GM21528 (cell line): ENCODE results near the gene CASP8.
"Not testable (repeated sequence)": the region's sequence is repeated elsewhere in the genome, so short reads cannot be mapped to it uniquely, and the experiment has no call there.

Experiments used
- ATAC-seq: cut with Tn5 transposase; IDR thresholded peaks from one replicate; pipeline ENCODE4 v1.9.1; 2021; ENCODE audit warnings: mild to moderate bottlenecking, moderate library complexity; ENCODE audit not compliant: unreplicated experiment, low FRiP score

Gene CASP8

DNA sequence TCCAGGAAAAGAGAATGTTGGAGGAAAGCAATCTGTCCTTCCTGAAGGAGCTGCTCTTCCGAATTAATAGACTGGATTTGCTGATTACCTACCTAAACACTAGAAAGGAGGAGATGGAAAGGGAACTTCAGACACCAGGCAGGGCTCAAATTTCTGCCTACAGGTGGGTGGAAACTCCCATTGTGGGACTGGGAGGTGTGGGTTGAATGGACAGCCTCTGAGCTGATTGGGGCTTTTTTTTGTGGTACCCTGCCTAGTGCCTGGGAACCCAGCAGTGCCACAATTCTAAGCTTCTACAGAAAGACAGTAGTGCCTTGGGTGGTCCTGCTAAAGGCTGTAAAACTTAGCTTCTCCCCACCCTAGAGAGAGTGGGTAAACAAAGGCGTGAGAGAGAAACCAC lies 6.3 kb downstream of the CASP8 start:
- ATAC-seq: no peak

DNA sequence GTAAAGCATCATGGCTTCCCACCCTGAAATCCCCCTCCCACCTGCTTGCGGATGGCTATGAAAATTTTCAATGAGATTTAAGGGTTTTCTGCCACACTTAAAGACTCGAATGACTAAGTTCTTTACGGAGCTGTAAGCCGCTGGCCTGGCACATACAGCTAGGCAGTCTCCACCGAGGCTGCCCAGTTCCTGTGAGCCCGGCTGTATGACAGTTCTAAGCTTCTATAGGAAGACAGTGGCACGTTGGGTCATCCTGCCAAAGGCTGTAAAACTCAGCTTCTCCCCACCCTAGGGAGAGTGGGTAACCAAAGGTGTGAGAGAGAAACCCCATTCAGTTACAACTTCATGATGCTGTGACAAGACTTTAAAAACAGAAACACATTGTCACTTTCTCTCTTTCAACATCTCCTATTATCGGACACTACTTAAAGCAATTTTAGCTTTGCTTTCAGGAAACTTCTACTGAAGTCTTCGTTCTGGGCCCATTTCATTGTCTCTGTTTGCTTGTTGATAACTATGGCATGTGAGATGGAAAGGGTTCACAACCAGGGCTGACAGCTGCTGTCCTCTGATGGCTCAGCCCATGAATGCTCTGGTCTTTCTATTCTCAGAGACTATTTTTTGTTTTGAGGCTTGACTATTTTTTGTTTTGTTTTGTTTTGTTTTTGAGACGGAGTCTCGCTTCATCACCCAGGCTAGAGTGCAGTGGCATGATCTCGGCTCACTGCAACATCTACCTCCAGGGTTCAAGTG lies 7.1 kb downstream of the CASP8 start:
- no peak for ATAC-seq

DNA sequence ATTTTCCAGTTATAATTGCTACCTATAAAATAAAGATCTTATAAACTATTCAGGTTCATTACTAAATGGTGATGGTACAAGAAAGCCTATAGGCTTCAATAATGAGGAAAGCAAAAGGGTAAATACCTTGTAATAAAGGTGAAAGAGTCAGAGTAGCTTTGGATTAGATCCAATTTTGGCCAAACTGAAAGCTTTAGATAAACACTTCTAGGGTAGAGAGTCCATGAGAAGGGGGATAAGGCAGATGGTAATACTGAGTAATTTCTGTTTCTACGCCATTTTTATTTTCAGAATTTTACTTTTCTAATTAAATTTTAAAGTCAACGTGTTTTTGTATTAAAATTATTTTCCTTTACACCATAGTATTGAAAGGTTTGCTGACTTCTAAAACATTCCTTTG lies 9.4 kb downstream of the CASP8 start:
- no peak for ATAC-seq

- ATAC-seq: no peak
These were observed 10.1 kb downstream of the CASP8 start for GRCh38 chr2:201270293-201271001.

- no peak for ATAC-seq
These were observed 11.6 kb downstream of the CASP8 start for GRCh38 chr2:201271917-201272316.

DNA sequence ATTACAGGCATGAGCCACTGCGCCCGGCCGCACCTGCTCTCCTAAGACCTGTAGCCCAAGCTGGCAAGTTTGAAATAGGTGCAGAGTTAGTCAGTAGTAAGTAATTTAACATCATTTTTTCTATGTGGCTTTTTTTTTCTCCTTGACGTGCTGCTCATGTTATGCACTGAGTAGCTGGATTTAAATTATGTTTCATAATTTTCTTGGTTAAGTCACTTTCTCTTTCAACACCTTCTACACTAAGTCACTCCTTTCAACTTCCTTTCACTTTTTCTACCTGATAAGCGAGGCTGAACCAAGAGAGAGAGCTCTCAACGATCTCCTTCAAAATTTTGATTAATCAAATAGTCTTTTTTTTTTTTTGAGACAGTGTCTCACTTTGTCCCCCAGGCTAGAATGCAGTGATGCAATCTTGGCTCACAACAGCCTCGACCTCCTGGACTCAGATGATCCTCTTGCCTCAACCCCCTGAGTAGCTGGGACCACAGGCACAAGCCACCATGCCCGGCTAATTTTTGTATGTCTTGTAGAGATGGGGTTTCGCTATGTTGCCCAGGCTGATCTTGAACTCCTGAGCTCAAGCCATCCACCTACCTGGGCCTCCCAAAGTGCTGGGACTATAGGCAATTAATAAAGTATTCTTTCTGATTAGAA lies 13.1 kb downstream of the CASP8 start:
- no peak for ATAC-seq

- ATAC-seq: no peak
These were observed 14.7 kb downstream of the CASP8 start for GRCh38 chr2:201275069-201275468.

- no peak for ATAC-seq
These were observed 15.7 kb downstream of the CASP8 start for GRCh38 chr2:201275990-201276389.

- ATAC-seq: no peak
These were observed 16.2 kb downstream of the CASP8 start for GRCh38 chr2:201276511-201276910.

- no peak for ATAC-seq
These were observed 18.7 kb downstream of the CASP8 start for GRCh38 chr2:201279079-201279478.

GRCh38 chr2:201280191-201281040 lies 20.1 kb downstream of the CASP8 start:
- no peak for ATAC-seq

DNA sequence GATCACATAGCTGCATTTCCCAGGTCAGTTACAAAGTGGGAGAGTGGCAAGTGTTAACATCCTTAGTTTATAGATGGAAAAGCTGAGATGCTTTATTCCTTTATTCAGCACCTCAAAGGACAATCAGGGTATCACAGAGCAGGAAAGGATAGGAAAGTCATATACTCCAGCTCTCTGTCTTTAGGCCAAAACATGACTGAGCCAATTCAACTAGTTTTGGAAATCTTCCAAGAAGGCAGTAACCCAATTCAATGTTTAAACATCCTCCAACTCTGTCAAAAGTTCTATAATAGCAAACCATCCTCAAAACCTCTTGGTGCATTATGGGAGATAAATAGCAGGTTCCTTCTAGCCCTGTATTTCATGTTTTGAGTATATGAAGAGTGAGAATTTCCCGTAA lies 25.2 kb downstream of the CASP8 start:
- ATAC-seq: no peak

DNA sequence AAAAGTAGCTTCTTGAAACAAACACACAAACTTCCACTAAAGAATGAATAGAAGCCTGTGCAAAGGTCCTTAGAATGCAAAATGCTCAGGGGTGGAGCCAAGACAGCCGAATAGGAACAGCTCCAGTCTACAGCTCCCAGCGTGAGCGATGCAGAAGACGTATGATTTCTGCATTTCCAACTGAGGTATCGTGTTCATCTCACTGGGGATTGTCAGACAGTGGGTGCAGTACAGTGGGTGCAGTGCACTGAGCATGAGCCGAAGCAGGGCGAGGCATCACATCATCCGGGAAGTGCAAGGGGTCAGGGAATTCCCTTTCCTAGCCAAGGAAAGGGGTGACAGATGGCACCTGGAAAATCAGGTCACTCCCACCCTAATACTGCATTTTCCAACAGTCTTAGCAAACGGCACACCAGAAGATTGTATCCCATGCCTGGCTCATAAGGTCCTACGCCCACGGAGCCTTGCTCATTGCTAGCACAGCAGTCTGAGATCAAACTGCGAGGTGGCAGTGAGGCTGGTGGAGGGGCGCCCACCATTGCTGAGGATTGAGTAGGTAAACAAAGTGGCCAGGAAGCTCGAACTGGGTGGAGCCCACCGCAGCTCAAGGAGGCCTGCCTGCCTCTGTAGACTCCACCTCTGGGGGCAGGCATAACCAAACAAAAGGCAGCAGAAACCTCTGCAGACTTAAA lies 30.3 kb downstream of the CASP8 start:
- ATAC-seq: not testable (repeated sequence)

DNA sequence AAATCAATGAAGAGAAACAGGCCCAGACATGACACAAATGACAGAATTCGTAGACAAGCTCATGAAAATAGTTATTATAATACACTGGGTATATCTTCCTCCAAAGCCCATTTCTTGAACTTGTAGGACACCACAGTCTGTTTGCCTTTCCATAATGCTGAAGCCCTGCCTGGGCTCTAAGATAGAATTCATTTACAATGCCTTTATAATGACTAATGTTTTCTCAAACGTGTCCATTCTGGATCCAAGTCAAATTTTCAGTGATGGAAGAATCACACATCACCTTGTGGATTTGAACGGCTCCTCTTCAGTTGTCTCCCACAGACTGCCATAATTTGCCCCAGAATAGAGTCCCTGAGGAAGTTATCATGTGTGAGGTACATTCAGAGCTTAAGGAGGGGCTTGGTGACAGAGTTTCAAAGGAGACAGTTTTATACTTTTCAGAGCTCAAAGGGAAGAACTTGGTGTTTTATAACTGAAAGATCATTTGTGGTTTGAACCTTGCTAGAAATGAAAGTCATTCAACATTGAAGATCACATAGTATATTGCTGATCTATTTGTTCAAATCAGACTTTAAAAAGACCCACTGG lies 38.2 kb downstream of the CASP8 start:
- ATAC-seq: no peak

DNA sequence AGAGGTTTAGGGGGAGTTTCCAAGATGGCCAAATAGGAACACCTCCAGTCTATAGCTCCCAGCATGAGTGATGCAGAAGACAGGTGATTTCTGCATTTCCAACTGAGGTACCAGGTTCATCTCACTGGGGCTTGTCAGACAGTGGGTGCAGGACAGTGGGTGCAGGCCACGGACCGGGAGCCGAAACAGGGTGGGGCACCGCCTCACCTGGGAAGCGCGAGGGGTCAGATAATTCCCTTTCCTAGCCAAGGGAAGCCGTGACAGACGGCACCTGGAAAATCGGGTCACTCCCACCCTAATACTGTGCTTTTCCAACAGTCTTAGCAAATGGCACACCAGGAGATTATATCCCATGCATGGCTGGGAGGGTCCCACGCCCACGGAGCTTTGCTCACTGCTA lies 39.6 kb downstream of the CASP8 start:
- ATAC-seq: not testable (repeated sequence)

DNA sequence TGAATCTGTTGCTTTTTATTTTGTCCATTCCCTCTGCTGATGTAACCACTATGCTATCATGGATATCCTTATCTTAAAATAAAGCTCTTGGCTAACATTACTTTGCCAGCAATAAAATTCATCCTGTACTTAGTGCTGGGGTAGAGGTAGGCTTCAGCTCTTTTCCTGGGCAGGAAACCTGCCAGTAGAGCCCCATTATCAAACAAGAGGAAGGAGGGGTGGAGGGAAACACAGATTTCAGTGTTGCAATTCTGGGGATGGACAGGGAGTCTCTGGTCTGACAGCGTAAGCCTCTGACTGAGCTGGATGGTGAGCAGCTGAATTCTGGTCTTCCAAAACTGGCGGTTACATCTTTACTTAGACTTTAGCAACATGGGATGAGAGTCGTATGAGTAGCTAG lies 47.5 kb downstream of the CASP8 start:
- ATAC-seq: no peak

GRCh38 chr2:201308914-201309313 lies 48.6 kb downstream of the CASP8 start:
- ATAC-seq: no peak

DNA sequence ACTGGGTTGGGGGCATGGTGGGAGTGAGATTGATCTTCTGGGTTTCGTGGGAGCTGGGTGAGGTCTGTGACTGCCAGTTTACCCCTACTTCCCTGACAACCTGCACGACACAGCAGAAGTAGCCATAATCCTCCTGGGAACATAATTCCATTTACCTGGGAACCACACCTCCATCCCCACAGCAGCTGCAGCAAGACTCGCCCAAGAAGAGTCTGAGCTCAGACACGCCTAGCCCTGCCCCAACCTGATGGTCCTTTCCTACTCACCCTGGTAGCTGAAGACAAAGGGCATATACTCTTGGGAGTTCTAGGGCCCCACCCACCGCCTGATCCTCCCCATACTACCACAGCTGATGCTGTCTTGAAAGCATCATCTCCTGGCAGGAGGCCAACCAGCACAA lies 53.0 kb downstream of the CASP8 start:
- ATAC-seq: no peak

DNA sequence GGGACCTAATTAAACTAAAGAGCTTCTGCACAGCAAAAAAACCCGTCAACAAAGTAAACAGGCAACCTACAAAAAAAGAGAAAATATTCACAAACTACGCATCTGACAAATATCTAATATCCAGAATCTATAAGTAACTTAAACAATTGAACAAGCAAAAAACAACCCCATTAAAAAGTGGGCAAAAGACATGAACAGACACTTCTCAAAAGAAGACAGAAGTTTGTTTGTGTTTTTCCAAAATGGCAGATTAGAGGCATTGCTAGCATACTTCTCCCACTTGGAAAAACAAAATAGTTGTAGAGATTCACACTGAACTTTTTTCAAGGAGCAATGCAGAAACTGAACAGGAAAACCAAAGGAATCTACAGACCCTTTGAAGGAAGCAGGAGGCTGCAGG lies 59.2 kb downstream of the CASP8 start:
- ATAC-seq: no peak

GRCh38 chr2:201320257-201320656 lies 59.9 kb downstream of the CASP8 start:
- ATAC-seq: no peak
